Progenitor cell of endocrine pancreas (in vitro differentiated cells): ENCODE measurements around the gene IFNA21. TPM values are rescaled to one million over a fixed set of nuclear protein-coding genes. Genes with fewer than 3 reads are reported as not detected.
A peak's percentile ranks its signal among the peaks of the same experiment; 100 is the strongest.

Experiments
- DNase-seq: peaks from one replicate; pipeline ENCODE4 v3.0.0; 2021; ENCODE audit warnings: low spot score; ENCODE audit not compliant: unreplicated experiment
- H3K27ac Mint-ChIP-seq: 2 replicates; pipeline ENCODE4 v1.8.0; 2021; ENCODE audit warnings: mild to moderate bottlenecking, moderate library complexity, mixed read lengths
- H3K27me3 Mint-ChIP-seq: 2 replicates; pipeline ENCODE4 v1.8.0; 2021; ENCODE audit warnings: mixed read lengths
- H3K36me3 Mint-ChIP-seq: 2 replicates; pipeline ENCODE4 v1.8.0; 2022; ENCODE audit warnings: mixed read lengths; ENCODE audit not compliant: insufficient read depth
- H3K4me1 Mint-ChIP-seq: 2 replicates; pipeline ENCODE4 v1.8.0; 2021; ENCODE audit warnings: low read depth, mixed read lengths
- H3K4me3 Mint-ChIP-seq: 2 replicates; pipeline ENCODE4 v1.8.0; 2021; ENCODE audit warnings: low read depth, mild to moderate bottlenecking, moderate library complexity, mixed read lengths
- H3K9me3 Mint-ChIP-seq: 2 replicates; pipeline ENCODE4 v1.8.0; 2021; ENCODE audit warnings: low read depth, mixed read lengths
- CTCF ChIP-seq: fragments of 200-600 bp; sonication (generic); IDR thresholded peaks from one replicate; pipeline ENCODE4 v1.5.0; 2021; ENCODE audit warnings: antibody characterized with exemption, mild to moderate bottlenecking; ENCODE audit not compliant: unreplicated experiment
- total RNA-seq: library from RNA; stranded (reverse); gene quantifications from 2 replicates; pipeline ENCODE4 v1.2.1, GENCODE V29; 2021

The IFNA21 gene
- total RNA-seq, 1 donor from 2014 or later: not detected

GRCh38 chr9:21121595-21122251 is 44.7 kb downstream of the IFNA21 start:
- Mint-ChIP-seq H3K4me1 (peaks cover 10% of the 10 kb centered on the region), H3K27ac (no peak overlapping the region), H3K27me3 (peaks cover 3% of the 10 kb centered on the region), H3K4me3 (no peak overlapping the region), H3K9me3 (no peaks in the 10 kb centered on the region), H3K36me3 (no peaks in the 10 kb centered on the region)
- TF ChIP-seq CTCF: no peak
- DNase-seq: no peak

- Mint-ChIP-seq H3K36me3 (no peaks in the 10 kb centered on the region), H3K4me1 (peaks cover 10% of the 10 kb centered on the region), H3K9me3 (no peaks in the 10 kb centered on the region), H3K4me3 (no peak overlapping the region), H3K27ac (no peak overlapping the region), H3K27me3 (peaks cover 3% of the 10 kb centered on the region)
- no peak for DNase-seq
- TF ChIP-seq CTCF: no peak
Observed at GRCh38 chr9:21121079-21121478, 45.4 kb downstream of the IFNA21 start.

DNA sequence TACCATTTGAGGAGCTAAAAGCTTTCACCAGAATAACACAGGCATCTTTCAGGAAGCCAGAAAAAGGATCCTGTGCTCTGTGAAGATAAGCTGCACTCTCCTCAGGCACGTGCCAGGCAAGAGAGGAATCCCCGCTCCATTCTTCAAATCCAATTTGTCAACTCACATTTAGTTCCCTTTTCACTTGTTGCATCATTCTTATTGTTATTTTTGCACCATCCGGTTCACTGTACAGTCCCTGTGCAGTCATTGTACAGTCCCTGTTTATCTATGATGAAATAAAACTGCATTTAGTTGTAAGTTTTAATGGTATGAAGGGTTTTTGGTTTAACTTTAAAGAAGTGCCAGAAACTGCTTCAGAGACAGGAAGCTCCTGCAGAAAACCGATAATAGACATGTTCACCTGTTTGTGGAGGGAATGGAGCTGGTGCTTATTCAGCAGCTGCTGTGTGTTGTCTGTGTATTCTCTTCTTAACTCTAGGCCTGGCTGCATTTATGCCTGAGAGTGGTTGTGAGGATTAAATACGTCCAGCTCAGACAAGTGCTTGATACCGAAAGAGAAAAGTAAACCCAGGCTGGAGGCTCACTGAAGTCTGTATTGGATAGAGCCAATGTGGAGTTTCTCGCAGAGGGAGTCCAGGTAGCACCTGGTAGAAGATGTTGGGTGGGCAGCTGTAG is 47.2 kb downstream of the IFNA21 start:
- Mint-ChIP-seq H3K36me3 (no peaks in the 10 kb centered on the region), H3K27ac (peak overlapping the region; percentile 84), H3K9me3 (no peaks in the 10 kb centered on the region)

More for the DNA sequence above, 47.2 kb downstream of the IFNA21 start:
- peaks cover 12% of the 10 kb centered on the region for H3K4me1 Mint-ChIP-seq
- TF ChIP-seq CTCF: no peak
- no peak overlapping the region for H3K4me3 Mint-ChIP-seq
- peaks cover 3% of the 10 kb centered on the region for H3K27me3 Mint-ChIP-seq
- no peak for DNase-seq

Other genes starting within 250 kb of the IFNA21 start
- 0.72 and 0.80 TPM in 2 replicates for gene HACD4, start 135.0 kb downstream of the IFNA21 start, total RNA-seq
- not detected in 2 replicates for gene IFNB1, start 88.7 kb downstream of the IFNA21 start, total RNA-seq
- gene IFNW1, start 24.8 kb downstream of the IFNA21 start, total RNA-seq: not detected in 2 replicates
- not detected in 2 replicates for gene IFNA4, start 20.9 kb upstream of the IFNA21 start, total RNA-seq
- gene IFNA7, start 35.5 kb upstream of the IFNA21 start, total RNA-seq: not detected in 2 replicates
- not detected in 2 replicates for gene IFNA10, start 40.5 kb upstream of the IFNA21 start, total RNA-seq
- not detected in 2 replicates for gene IFNA16, start 50.7 kb upstream of the IFNA21 start, total RNA-seq
- gene IFNA17, start 61.6 kb upstream of the IFNA21 start, total RNA-seq: not detected in 2 replicates
- gene IFNA14, start 73.3 kb upstream of the IFNA21 start, total RNA-seq: not detected in 2 replicates
- not detected in 2 replicates for gene IFNA5, start 138.7 kb upstream of the IFNA21 start, total RNA-seq
- 35.5 and 35.9 TPM in 2 replicates for gene KLHL9, start 168.7 kb upstream of the IFNA21 start, total RNA-seq
- not detected in 2 replicates for gene IFNA6, start 184.2 kb upstream of the IFNA21 start, total RNA-seq
- gene IFNA13, start 201.4 kb upstream of the IFNA21 start, total RNA-seq: not detected in 2 replicates
- gene IFNA2, start 218.7 kb upstream of the IFNA21 start, total RNA-seq: not detected in 2 replicates
- not detected in 2 replicates for gene IFNA8, start 242.5 kb upstream of the IFNA21 start, total RNA-seq